ENCODE results near the gene ANAPC5.

- no peak for TF ChIP-seq CTCF (IDR thresholded peaks at IDR 0.05)
- no peak for TF ChIP-seq POLR2A (IDR thresholded peaks at IDR 0.05)
Observed at GRCh38 chr12:121376754-121377697, 24.8 kb upstream of the ANAPC5 start.

All from esophagus squamous epithelium (tissue), 4 donors.